Measurements from ENCODE around the gene MAP3K5. TPM values are rescaled to one million over a fixed set of nuclear protein-coding genes. Genes with fewer than 3 reads are reported as not detected.

MAP3K5 gene
- total RNA-seq, 1 experiment from 2014 or later = 8.1 TPM

- no peak for DNase-seq (ENCODE audit: low read depth, low spot score)
- Histone ChIP-seq H3K27me3 (ENCODE audit: control insufficient read depth, insufficient read depth, low read length) (no peaks in the 10 kb centered on the region), H3K27ac (ENCODE audit: low read length) (no peak overlapping the region), H3K4me1 (ENCODE audit: control insufficient read depth, insufficient read depth, low read length) (no peaks in the 10 kb centered on the region), H3K9me3 (ENCODE audit: control insufficient read depth, insufficient read depth, low read depth, low read length) (no peaks in the 10 kb centered on the region), H3K36me3 (ENCODE audit: control insufficient read depth, insufficient read depth, low read length) (no peaks in the 10 kb centered on the region), H3K4me3 (ENCODE audit: low read depth in 2 of 2, low read length in 2 of 2) (no peak overlapping the region)
- ChIA-PET POLR2A (interaction anchor here (0.6 kb wide), 1 partner anchor 20 kb away, joined by 6 read pairs; no protein-coding TSS in a partner anchor), CTCF (no interaction called here)
- TF ChIP-seq POLR2AphosphoS5 (IDR thresholded peaks at IDR 0.05; ENCODE audit: low read depth, low read length) = no peak
- TF ChIP-seq REST (IDR thresholded peaks at IDR 0.05; ENCODE audit: insufficient read depth in 1 of 2, low read depth in 2 of 2, low read length in 1 of 2) = no peak
- TF ChIP-seq SIN3A (IDR thresholded peaks at IDR 0.05; ENCODE audit: borderline replicate concordance, insufficient read depth, low read depth, low read length) = no peak
- TF ChIP-seq CTCF (IDR thresholded peaks at IDR 0.05) = no peak
- TF ChIP-seq TCF7L2 (IDR thresholded peaks at IDR 0.05; ENCODE audit: low read depth, low read length) = no peak
- in situ Hi-C loops (cut with HindIII; ENCODE audit: low pct_unique_long_range_greater_than_20kb, low sequenced_read_pairs) = no loop called here
- ATAC-seq = no peak
- intact Hi-C loops (cut with micrococcal nuclease; ENCODE audit: unreplicated experiment) = no loop called here
- BruUV-seq (replicated peaks) = no TSS peak
Measured at GRCh38 chr6:136737374-136737844, 54.9 kb downstream of the MAP3K5 start.

GRCh38 chr6:136736281-136736960 is 55.9 kb downstream of the MAP3K5 start:
- TF ChIP-seq SIN3A (IDR thresholded peaks at IDR 0.05; ENCODE audit: borderline replicate concordance, insufficient read depth, low read depth, low read length) (no peak), REST (IDR thresholded peaks at IDR 0.05; ENCODE audit: insufficient read depth in 1 of 2, low read depth in 2 of 2, low read length in 1 of 2) (no peak), POLR2AphosphoS5 (IDR thresholded peaks at IDR 0.05; ENCODE audit: low read depth, low read length) (no peak), TCF7L2 (IDR thresholded peaks at IDR 0.05; ENCODE audit: low read depth, low read length) (no peak), CTCF (IDR thresholded peaks at IDR 0.05) (no peak)
- POLR2A ChIA-PET = no interaction called here
- Histone ChIP-seq H3K36me3 (ENCODE audit: control insufficient read depth, insufficient read depth, low read length) (no peaks in the 10 kb centered on the region), H3K4me1 (ENCODE audit: control insufficient read depth, insufficient read depth, low read length) (no peaks in the 10 kb centered on the region), H3K27ac (ENCODE audit: low read length) (no peak overlapping the region), H3K4me3 (ENCODE audit: low read depth in 2 of 2, low read length in 2 of 2) (no peak overlapping the region), H3K9me3 (ENCODE audit: control insufficient read depth, insufficient read depth, low read depth, low read length) (no peaks in the 10 kb centered on the region), H3K27me3 (ENCODE audit: control insufficient read depth, insufficient read depth, low read length) (no peaks in the 10 kb centered on the region)
- DNase-seq (ENCODE audit: low read depth, low spot score) (no peak), ATAC-seq (no peak)
- BruUV-seq (replicated peaks) = no TSS peak
- in situ Hi-C loops (cut with HindIII; ENCODE audit: low pct_unique_long_range_greater_than_20kb, low sequenced_read_pairs) = no loop called here
- intact Hi-C loops (cut with micrococcal nuclease; ENCODE audit: unreplicated experiment) = no loop called here
- CTCF ChIA-PET = no interaction called here

Data from Panc1 (cell line).